BE2C (cell line): ENCODE data around the gene PSMA7.

Experiments
- DNase-seq: peaks from one replicate; pipeline ENCODE4 v3.0.0-alpha.2; 2020
- H3K27me3 ChIP-seq: fragments of 250-450 bp; sonication (Bioruptor Pico); 2 replicates; pipeline ENCODE4 v1.5.1; 2020; ENCODE audit warnings: mild to moderate bottlenecking
- H3K36me3 ChIP-seq: fragments of 250-450 bp; sonication (Bioruptor Pico); 2 replicates; pipeline ENCODE4 v1.5.1; 2020; ENCODE audit warnings: mild to moderate bottlenecking
- H3K4me1 ChIP-seq: fragments of 250-450 bp; sonication (Bioruptor Pico); 2 replicates; pipeline ENCODE4 v1.5.1; 2020
- H3K4me3 ChIP-seq: 2 replicates; pipeline ENCODE4 v1.5.1; 2011; ENCODE audit warnings: low read depth, low read length
- H3K9me3 ChIP-seq: fragments of 250-450 bp; sonication (Bioruptor Pico); 2 replicates; pipeline ENCODE4 v1.5.1; 2020
- CTCF ChIP-seq: IDR thresholded peaks from 2 replicates; pipeline ENCODE4 v1.5.1; 2012; ENCODE audit warnings: mild to moderate bottlenecking, low read depth, low read length

The PSMA7 gene

GRCh38 chr20:62186096-62186426 lies 42.9 kb upstream of the PSMA7 start:
- peaks cover 12% of the 10 kb centered on the region; the same call in 1 of the 2 replicates for H3K36me3 ChIP-seq
- no peaks in the 10 kb centered on the region for H3K9me3 ChIP-seq
- DNase-seq = no peak
- no peaks in the 10 kb centered on the region; the same call in 1 of the 2 replicates for H3K4me1 ChIP-seq
- TF ChIP-seq CTCF = no peak
- H3K4me3 ChIP-seq = no peak overlapping the region
- no peaks in the 10 kb centered on the region for H3K27me3 ChIP-seq

GRCh38 chr20:62183426-62184142 lies 40.4 kb upstream of the PSMA7 start:
- H3K9me3 ChIP-seq = no peaks in the 10 kb centered on the region
- no peak for TF ChIP-seq CTCF
- peak overlapping the region; percentile 99 for H3K4me3 ChIP-seq
- DNase-seq = no peak
- no peaks in the 10 kb centered on the region; the same call in 1 of the 2 replicates for H3K4me1 ChIP-seq
- H3K36me3 ChIP-seq = peaks cover 13% of the 10 kb centered on the region
- H3K27me3 ChIP-seq = no peaks in the 10 kb centered on the region

GRCh38 chr20:62182469-62183425 lies 39.6 kb upstream of the PSMA7 start, which contains the start of gene MTG2:
MTG2 (plus strand) TSS chr20:62183028; CDS start chr20:62193421, 10,393 bp downstream.
- peak; percentile 97 for DNase-seq
- Histone ChIP-seq H3K9me3 (no peaks in the 10 kb centered on the region), H3K27me3 (no peaks in the 10 kb centered on the region), H3K4me3 (peak within 1 kb of the TSS; percentile 99), H3K4me1 (no peaks in the 10 kb centered on the region; the same call in 1 of the 2 replicates), H3K36me3 (peaks cover 13% of the 10 kb centered on the region)
- no peak for TF ChIP-seq CTCF

DNA sequence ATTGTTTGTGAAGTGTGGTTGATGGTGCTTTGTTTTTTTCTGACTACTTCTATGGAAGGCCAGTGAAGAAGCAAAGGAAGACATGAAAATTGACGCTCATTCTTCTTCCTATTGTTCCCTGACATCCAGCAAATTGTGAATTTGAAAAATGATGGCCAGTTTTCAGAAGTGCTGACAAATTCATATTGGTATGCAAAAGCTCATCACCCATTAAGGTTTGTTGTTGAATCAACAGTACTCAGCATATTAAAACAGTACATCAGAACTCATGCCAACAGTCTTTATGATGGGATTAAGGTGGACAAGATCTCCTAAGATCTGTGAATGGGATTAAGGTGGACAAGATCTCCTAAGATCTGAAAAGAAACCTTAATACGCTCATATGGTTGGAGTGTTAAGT lies 38.6 kb upstream of the PSMA7 start:
- H3K9me3 ChIP-seq = no peaks in the 10 kb centered on the region
- H3K27me3 ChIP-seq = no peaks in the 10 kb centered on the region
- H3K36me3 ChIP-seq = peaks cover 13% of the 10 kb centered on the region
- peak overlapping the region; percentile 99 for H3K4me3 ChIP-seq
- no peak for DNase-seq
- H3K4me1 ChIP-seq = no peaks in the 10 kb centered on the region; the same call in none of the 2 replicates
- TF ChIP-seq CTCF = no peak

DNA sequence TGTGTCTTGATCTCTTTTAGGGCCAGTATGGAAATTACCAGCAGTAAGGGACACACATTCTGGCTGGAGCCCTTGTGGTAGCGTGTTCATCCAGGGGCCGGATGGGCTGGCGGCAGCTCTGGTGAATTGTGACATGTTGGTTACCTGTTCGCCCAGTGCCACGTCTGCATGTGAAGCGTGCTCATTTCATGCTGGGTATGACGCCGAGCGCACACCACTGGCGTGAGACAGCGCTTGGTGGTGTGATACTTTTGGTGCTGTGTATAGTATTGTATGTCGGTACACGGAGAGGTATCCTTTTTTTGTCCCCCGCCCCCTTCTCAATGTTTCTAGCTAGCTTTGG lies 35.9 kb upstream of the PSMA7 start:
- no peak for DNase-seq
- no peak for TF ChIP-seq CTCF
- peaks cover 27% of the 10 kb centered on the region for H3K36me3 ChIP-seq
- H3K9me3 ChIP-seq = no peaks in the 10 kb centered on the region
- no peak overlapping the region for H3K4me3 ChIP-seq
- no peaks in the 10 kb centered on the region; the same call in none of the 2 replicates for H3K4me1 ChIP-seq
- H3K27me3 ChIP-seq = no peaks in the 10 kb centered on the region
